ENCODE results near the gene BMI1. TPM values are rescaled to one million over a fixed set of nuclear protein-coding genes. Genes with fewer than 3 reads are reported as not detected.

BMI1 gene
- total and polyA plus RNA-seq, 4 donors = 13.2 to 28.7 (median 19.5) TPM

DNA sequence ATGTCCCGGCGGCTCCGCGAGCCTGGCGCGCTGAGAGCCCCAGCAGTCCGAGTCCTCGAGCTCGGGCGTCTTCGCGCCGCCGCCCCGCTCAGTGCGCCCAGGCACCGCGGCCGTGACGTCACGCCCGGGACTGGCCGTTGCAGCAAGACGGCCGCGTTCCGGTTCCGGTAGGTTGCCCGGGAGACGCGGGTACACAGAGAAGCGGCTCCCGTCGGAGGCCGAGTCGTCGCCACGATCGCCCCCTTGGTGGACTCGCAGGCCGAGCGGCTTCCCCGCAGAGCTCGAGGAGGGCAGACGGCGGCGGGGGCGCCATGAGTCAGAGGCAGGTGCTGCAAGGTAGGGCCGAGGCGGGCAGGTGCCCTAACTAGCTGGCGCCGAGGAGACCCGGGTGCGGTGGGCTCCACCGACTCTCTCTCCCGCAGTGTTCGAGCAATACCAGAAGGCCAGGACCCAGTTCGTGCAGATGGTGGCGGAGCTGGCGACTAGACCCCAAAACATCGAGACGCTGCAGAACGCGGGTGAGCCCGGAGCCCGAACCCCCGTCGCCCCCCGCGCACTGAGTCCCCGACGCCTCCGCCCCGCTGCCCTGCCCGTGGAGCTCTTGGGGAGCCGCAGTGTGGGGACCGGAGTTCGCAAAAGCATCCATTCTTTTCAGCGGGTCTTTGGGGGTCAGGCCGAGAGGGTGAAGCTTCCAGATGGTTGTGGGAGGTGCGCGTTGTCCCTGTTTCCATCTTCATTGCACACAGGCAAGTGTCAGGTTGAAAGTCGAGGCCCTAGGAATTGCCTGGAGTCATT, 24.6 kb downstream of the BMI1 start, which contains the start of gene SPAG6:
Gene SPAG6 (plus strand): TSS at position 196 of the 795 bp plus-strand sequence. CDS start 116 bp downstream, at position 312.
- Histone ChIP-seq H3K9me3 (ENCODE audit: control insufficient read depth in 4 of 4, low read length in 3 of 4) (peaks cover 0 to 5% (median 3%) of the 10 kb centered on the region in 4 donors), H3K36me3 (ENCODE audit: control insufficient read depth in 4 of 4, insufficient read depth in 3 of 4, low read depth in 1 of 4, low read length in 3 of 4) (no peaks in the 10 kb centered on the region), H3K9ac (ENCODE audit: low read depth in 1 of 2, low read length in 2 of 2) (no peak within 1 kb of the TSS), H3K4me3 (ENCODE audit: low read depth in 1 of 3, low read length in 3 of 3) (peak within 1 kb of the TSS in 1 of 3 donors; percentile 24), H3K27ac (ENCODE audit: low read depth in 1 of 2, low read length in 2 of 2) (no peak within 1 kb of the TSS), H3K4me1 (ENCODE audit: control insufficient read depth in 4 of 4, insufficient read depth in 4 of 4, low read length in 3 of 4) (peaks cover 0 to 10% (median 6%) of the 10 kb centered on the region in 4 donors), H3K27me3 (ENCODE audit: control insufficient read depth in 4 of 4, insufficient read depth in 4 of 4, low read length in 3 of 4) (peaks cover 4 to 32% (median 14%) of the 10 kb centered on the region in 4 donors)
- WGBS = 10% methylated on average over 83 of the region's 83 CpGs
- TF ChIP-seq, protein P1, sequence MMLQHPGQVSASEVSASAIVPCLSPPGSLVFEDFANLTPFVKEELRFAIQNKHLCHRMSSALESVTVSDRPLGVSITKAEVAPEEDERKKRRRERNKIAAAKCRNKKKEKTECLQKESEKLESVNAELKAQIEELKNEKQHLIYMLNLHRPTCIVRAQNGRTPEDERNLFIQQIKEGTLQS (IDR thresholded peaks at IDR 0.05) = no peak
- TF ChIP-seq RAD21 (IDR thresholded peaks at IDR 0.05) (no peak), GABPA (IDR thresholded peaks at IDR 0.05 in 1 of 2, conservative IDR thresholded peaks at IDR 0.05 in 1 of 2) (no peak), EGR1 (IDR thresholded peaks at IDR 0.05; ENCODE audit: low read depth in 2 of 2) (no peak), NR2F2 (IDR thresholded peaks at IDR 0.05) (no peak), HNF4A (conservative IDR thresholded peaks at IDR 0.05) (no peak), ZBTB33 (IDR thresholded peaks at IDR 0.05) (no peak), REST (IDR thresholded peaks at IDR 0.05) (no peak), TAF1 (conservative IDR thresholded peaks at IDR 0.05) (no peak), FOXA1 (IDR thresholded peaks at IDR 0.05) (no peak), HNF4G (IDR thresholded peaks at IDR 0.05) (no peak), RXRA (IDR thresholded peaks at IDR 0.05) (no peak), SP1 (IDR thresholded peaks at IDR 0.05) (no peak), JUND (IDR thresholded peaks at IDR 0.05) (no peak), YY1 (IDR thresholded peaks at IDR 0.05) (no peak), FOXA2 (IDR thresholded peaks at IDR 0.05) (no peak)
- TF ChIP-seq, protein P2, sequence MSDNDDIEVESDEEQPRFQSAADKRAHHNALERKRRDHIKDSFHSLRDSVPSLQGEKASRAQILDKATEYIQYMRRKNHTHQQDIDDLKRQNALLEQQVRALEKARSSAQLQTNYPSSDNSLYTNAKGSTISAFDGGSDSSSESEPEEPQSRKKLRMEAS (IDR thresholded peaks at IDR 0.05) = no peak
- TF ChIP-seq, protein P3, sequence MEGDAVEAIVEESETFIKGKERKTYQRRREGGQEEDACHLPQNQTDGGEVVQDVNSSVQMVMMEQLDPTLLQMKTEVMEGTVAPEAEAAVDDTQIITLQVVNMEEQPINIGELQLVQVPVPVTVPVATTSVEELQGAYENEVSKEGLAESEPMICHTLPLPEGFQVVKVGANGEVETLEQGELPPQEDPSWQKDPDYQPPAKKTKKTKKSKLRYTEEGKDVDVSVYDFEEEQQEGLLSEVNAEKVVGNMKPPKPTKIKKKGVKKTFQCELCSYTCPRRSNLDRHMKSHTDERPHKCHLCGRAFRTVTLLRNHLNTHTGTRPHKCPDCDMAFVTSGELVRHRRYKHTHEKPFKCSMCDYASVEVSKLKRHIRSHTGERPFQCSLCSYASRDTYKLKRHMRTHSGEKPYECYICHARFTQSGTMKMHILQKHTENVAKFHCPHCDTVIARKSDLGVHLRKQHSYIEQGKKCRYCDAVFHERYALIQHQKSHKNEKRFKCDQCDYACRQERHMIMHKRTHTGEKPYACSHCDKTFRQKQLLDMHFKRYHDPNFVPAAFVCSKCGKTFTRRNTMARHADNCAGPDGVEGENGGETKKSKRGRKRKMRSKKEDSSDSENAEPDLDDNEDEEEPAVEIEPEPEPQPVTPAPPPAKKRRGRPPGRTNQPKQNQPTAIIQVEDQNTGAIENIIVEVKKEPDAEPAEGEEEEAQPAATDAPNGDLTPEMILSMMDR (IDR thresholded peaks at IDR 0.05; ENCODE audit: low read depth, low read length, missing input control) = no peak
- peak; percentile 59 for DNase-seq (ENCODE audit: low spot score)
